ENCODE measurements around the gene UBR4. TPM values are rescaled to one million over a fixed set of nuclear protein-coding genes. Genes with fewer than 3 reads are reported as not detected.

The UBR4 gene
- total and polyA plus RNA-seq, 10 of the 15 experiments (the other 5 are each of a cell fraction or from before 2014, with no cell fraction given) = 34.2 to 124 (median 56.2) TPM

DNA sequence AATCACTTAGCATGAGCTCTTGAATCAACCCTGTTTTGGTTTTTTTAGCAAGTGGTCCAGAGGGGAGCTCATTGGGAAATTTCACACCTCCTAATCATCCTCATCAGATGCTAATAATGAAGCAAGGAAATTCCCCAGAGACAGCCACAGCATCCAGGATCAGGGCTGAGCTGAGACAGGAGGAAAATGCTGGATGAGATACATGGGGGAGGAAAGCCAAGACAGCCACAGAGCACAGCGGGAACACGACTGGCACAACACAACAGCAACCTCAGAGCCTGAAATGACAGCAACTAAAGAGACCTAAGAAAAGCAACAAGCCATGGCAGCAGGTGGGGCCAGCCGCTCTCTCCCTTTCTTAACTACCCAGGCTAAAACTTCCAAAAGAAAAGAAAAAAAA lies 70.4 kb downstream of the UBR4 start (continued):
- TF ChIP-seq, protein P1, sequence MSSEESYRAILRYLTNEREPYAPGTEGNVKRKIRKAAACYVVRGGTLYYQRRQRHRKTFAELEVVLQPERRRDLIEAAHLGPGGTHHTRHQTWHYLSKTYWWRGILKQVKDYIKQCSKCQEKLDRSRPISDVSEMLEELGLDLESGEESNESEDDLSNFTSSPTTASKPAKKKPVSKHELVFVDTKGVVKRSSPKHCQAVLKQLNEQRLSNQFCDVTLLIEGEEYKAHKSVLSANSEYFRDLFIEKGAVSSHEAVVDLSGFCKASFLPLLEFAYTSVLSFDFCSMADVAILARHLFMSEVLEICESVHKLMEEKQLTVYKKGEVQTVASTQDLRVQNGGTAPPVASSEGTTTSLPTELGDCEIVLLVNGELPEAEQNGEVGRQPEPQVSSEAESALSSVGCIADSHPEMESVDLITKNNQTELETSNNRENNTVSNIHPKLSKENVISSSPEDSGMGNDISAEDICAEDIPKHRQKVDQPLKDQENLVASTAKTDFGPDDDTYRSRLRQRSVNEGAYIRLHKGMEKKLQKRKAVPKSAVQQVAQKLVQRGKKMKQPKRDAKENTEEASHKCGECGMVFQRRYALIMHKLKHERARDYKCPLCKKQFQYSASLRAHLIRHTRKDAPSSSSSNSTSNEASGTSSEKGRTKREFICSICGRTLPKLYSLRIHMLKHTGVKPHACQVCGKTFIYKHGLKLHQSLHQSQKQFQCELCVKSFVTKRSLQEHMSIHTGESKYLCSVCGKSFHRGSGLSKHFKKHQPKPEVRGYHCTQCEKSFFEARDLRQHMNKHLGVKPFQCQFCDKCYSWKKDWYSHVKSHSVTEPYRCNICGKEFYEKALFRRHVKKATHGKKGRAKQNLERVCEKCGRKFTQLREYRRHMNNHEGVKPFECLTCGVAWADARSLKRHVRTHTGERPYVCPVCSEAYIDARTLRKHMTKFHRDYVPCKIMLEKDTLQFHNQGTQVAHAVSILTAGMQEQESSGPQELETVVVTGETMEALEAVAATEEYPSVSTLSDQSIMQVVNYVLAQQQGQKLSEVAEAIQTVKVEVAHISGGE (CRISPR knock-in tag; IDR thresholded peaks at IDR 0.05) = no peak
- TF ChIP-seq, protein P2, sequence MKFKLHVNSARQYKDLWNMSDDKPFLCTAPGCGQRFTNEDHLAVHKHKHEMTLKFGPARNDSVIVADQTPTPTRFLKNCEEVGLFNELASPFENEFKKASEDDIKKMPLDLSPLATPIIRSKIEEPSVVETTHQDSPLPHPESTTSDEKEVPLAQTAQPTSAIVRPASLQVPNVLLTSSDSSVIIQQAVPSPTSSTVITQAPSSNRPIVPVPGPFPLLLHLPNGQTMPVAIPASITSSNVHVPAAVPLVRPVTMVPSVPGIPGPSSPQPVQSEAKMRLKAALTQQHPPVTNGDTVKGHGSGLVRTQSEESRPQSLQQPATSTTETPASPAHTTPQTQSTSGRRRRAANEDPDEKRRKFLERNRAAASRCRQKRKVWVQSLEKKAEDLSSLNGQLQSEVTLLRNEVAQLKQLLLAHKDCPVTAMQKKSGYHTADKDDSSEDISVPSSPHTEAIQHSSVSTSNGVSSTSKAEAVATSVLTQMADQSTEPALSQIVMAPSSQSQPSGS (IDR thresholded peaks at IDR 0.05; ENCODE audit: low read length) = no peak
- no peak for TF ChIP-seq KLF5 (IDR thresholded peaks at IDR 0.05; ENCODE audit: partially characterized antibody)
- no peak for TF ChIP-seq DPF2 (IDR thresholded peaks at IDR 0.05)

DNA sequence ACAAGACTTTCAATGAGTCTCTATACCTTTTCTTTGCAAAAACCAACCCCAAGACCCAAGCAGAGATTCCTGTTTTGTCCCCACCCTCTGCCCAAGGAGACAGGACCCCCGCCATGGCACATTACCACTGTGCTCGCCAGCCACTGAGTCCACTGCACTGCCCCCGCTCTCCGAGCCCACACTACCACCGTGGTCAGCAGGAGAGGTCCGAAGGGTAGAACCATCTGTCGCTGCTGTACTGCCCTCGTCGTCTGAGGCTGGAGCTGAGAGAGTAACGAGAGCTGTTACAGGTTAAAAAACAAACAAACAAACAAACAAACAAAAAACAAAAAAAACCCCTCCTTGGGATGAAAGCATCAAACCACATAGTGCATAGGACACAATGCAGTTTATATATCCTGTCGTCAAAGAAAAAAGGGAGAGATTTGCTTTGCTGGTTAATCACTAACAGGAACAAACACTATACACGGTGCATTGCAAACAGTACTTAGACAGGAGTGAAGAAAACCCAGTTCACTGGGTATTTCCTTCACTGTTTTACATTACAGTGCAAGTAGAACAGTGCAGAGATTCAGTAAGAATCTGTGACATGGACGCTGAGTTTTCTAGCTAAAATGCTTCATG lies 71.0 kb downstream of the UBR4 start:
- no peaks in the 10 kb centered on the region for H4K20me1 ChIP-seq (ENCODE audit: control insufficient read depth, insufficient read depth)
- H3K4me1 ChIP-seq (ENCODE audit: control insufficient read depth, insufficient read depth, low read length) = no peaks in the 10 kb centered on the region
- FAIRE-seq (no peak), ATAC-seq (no peak), DNase-seq (ENCODE audit: low read depth, low spot score) (no peak)
- no peak overlapping the region for H2AFZ ChIP-seq (ENCODE audit: control insufficient read depth, low read depth, low read length)
- WGBS (ENCODE audit: insufficient coverage, insufficient replicate concordance, low lambda C conversion rate, missing lambda C conversion rate) = 91% methylated on average over 13 of the region's 13 CpGs
- CTCF ChIA-PET = interaction anchor here (0.6 to 1.2 kb wide), 5 partner anchors 9 to 255 kb away, joined by 3 to 5 read pairs (median 3); no protein-coding TSS in a partner anchor
- no peaks in the 10 kb centered on the region for H3K27me3 ChIP-seq (replicated peaks in 1 of 2; ENCODE audit: control insufficient read depth in 2 of 2, insufficient read depth in 2 of 2, low read length in 1 of 2)
- H3K36me3 ChIP-seq (ENCODE audit: control insufficient read depth in 2 of 2, insufficient read depth in 2 of 2, low read length in 1 of 2) = peaks cover 19 to 37% of the 10 kb centered on the region in 2 experiments
- H3K4me3 ChIP-seq = no peak overlapping the region
- H3K9me3 ChIP-seq (replicated peaks; ENCODE audit: control insufficient read depth, insufficient read depth, low read length) = no peaks in the 10 kb centered on the region; the same call in 2 of the 3 replicates
- no peaks in the 10 kb centered on the region for H3K79me2 ChIP-seq (ENCODE audit: control insufficient read depth, insufficient read depth, low read length)
- POLR2A ChIA-PET = interaction anchor here (0.6 kb wide), 1 partner anchor 29 kb away, joined by 7 read pairs; no protein-coding TSS in a partner anchor
- no TSS peak for BruUV-seq (replicated peaks)
- H3K4me2 ChIP-seq (ENCODE audit: control insufficient read depth, insufficient read depth) = no peak overlapping the region
- SMC1A ChIA-PET (ENCODE audit: uncharacterized antibody, unreplicated experiment) = interaction anchor here (0.8 kb wide), 1 partner anchor 9 kb away, joined by 3 read pairs; no protein-coding TSS in a partner anchor
- H3K27ac ChIP-seq (ENCODE audit: control insufficient read depth, insufficient read depth) = no peak overlapping the region
- RAD21 ChIA-PET (ENCODE audit: unreplicated experiment) = no interaction called here
- intact Hi-C loops (cut with micrococcal nuclease; ENCODE audit: unreplicated experiment) = no loop called here
- in situ Hi-C loops (cut with MboI) = no loop called here
- H3K9ac ChIP-seq (ENCODE audit: control insufficient read depth, insufficient read depth, low read length) = no peak overlapping the region
- TF ChIP-seq POLR2AphosphoS2 (IDR thresholded peaks at IDR 0.05; ENCODE audit: low read depth, low read length) (no peak), TCF3 (IDR thresholded peaks at IDR 0.05; ENCODE audit: borderline replicate concordance, insufficient read depth, low read depth, low read length) (no peak), TBL1XR1 (IDR thresholded peaks at IDR 0.05; ENCODE audit: low read depth, low read length) (no peak), TCF7 (IDR thresholded peaks at IDR 0.05; ENCODE audit: borderline replicate concordance) (no peak), HCFC1 (IDR thresholded peaks at IDR 0.05; ENCODE audit: low read length) (no peak), ZBED1 (IDR thresholded peaks at IDR 0.05; ENCODE audit: borderline replicate concordance) (no peak), IRF4 (IDR thresholded peaks at IDR 0.05; ENCODE audit: low read depth, low read length) (no peak), MTA2 (IDR thresholded peaks at IDR 0.05; ENCODE audit: low read depth) (no peak), BRCA1 (IDR thresholded peaks at IDR 0.05; ENCODE audit: low read depth, low read length) (no peak)
- TF ChIP-seq, protein P2 (IDR thresholded peaks at IDR 0.05; ENCODE audit: low read length) = no peak
- TF ChIP-seq, protein P1 (CRISPR knock-in tag; IDR thresholded peaks at IDR 0.05) = no peak

Data from GM12878 (cell line).